ENCODE data around the gene CCN2. TPM values are rescaled to one million over a fixed set of nuclear protein-coding genes. Genes with fewer than 3 reads are reported as not detected.

The CCN2 gene
- total RNA-seq, 1 donor from 2014 or later = 13.9 TPM

Other genes starting within 250 kb of the CCN2 start
- not detected for gene OR2A4, start 250.0 kb downstream of the CCN2 start, total RNA-seq
- not detected for gene CTAGE9, start 240.4 kb downstream of the CCN2 start, total RNA-seq
- gene ENPP1, start 143.4 kb downstream of the CCN2 start, total RNA-seq = 2.2 TPM